DMS153 treated with DMSO at 0.1 percent for 48 hours (cell line): Measurements from ENCODE around the gene PRKCE.
"Not testable (repeated sequence)": the region's sequence is repeated elsewhere in the genome, so short reads cannot be mapped to it uniquely, and the experiment has no call there.

ENCODE experiments used
- DNase-seq: peaks from one replicate; lab custom pipeline; 2025; ENCODE audit not compliant: unreplicated experiment; lab: John Stamatoyannopoulos, UW

Gene PRKCE

GRCh38 chr2:45904267-45904945 lies 252.9 kb downstream of the PRKCE start:
- no peak for DNase-seq

GRCh38 chr2:45904946-45905631 lies 253.6 kb downstream of the PRKCE start:
- DNase-seq = no peak

- DNase-seq = no peak
Measured at GRCh38 chr2:45905632-45905958, 254.1 kb downstream of the PRKCE start.

- no peak for DNase-seq
Measured at GRCh38 chr2:45907592-45907991, 256.1 kb downstream of the PRKCE start.

GRCh38 chr2:45908316-45909170 lies 257.1 kb downstream of the PRKCE start:
- DNase-seq = no peak

GRCh38 chr2:45909171-45909565 lies 257.7 kb downstream of the PRKCE start:
- no peak for DNase-seq

- no peak for DNase-seq
Measured at GRCh38 chr2:45909677-45910191, 258.3 kb downstream of the PRKCE start.

GRCh38 chr2:45910473-45911060 lies 259.1 kb downstream of the PRKCE start:
- DNase-seq = no peak

- no peak for DNase-seq
Measured at GRCh38 chr2:45911538-45911937, 260.1 kb downstream of the PRKCE start.

- DNase-seq = no peak
Measured at GRCh38 chr2:45912109-45912508, 260.6 kb downstream of the PRKCE start.

- no peak for DNase-seq
Measured at GRCh38 chr2:45913539-45913938, 262.1 kb downstream of the PRKCE start.

- no peak for DNase-seq
Measured at GRCh38 chr2:45915523-45915922, 264.0 kb downstream of the PRKCE start.

GRCh38 chr2:45917561-45918176 lies 266.2 kb downstream of the PRKCE start:
- DNase-seq = not testable (repeated sequence)

GRCh38 chr2:45918463-45919159 lies 267.1 kb downstream of the PRKCE start:
- no peak for DNase-seq

GRCh38 chr2:45919160-45919650 lies 267.7 kb downstream of the PRKCE start:
- DNase-seq = peak; percentile 29

- DNase-seq = no peak
Measured at GRCh38 chr2:45919711-45920111, 268.2 kb downstream of the PRKCE start.

GRCh38 chr2:45921921-45922320 lies 270.4 kb downstream of the PRKCE start:
- DNase-seq = no peak

- DNase-seq = peak; percentile 62
Measured at GRCh38 chr2:45922577-45922988, 271.1 kb downstream of the PRKCE start.

- no peak for DNase-seq
Measured at GRCh38 chr2:45923701-45924100, 272.2 kb downstream of the PRKCE start.

- DNase-seq = no peak
Measured at GRCh38 chr2:45925026-45925425, 273.6 kb downstream of the PRKCE start.
